Retina (tissue), 1 donor: ENCODE measurements around the gene RALGDS.
"Not testable (repeated sequence)": the region's sequence is repeated elsewhere in the genome, so short reads cannot be mapped to it uniquely, and the experiment has no call there.

Experiments
- DNase-seq: peaks from one replicate; pipeline ENCODE4 v3.0.0-alpha.2; 2016

Gene RALGDS

GRCh38 chr9:133104718-133105460 lies 16.2 kb downstream of the RALGDS start:
- no peak for DNase-seq

GRCh38 chr9:133103987-133104505 lies 17.0 kb downstream of the RALGDS start:
- DNase-seq: no peak

- peak; percentile 77 for DNase-seq
These were observed 17.7 kb downstream of the RALGDS start for GRCh38 chr9:133103183-133103986.

- DNase-seq: no peak
These were observed 18.6 kb downstream of the RALGDS start for GRCh38 chr9:133102190-133103021.

GRCh38 chr9:133101356-133102189 lies 19.5 kb downstream of the RALGDS start:
- no peak for DNase-seq

GRCh38 chr9:133100506-133101355 lies 20.3 kb downstream of the RALGDS start:
- no peak for DNase-seq

GRCh38 chr9:133099726-133100505 lies 21.1 kb downstream of the RALGDS start:
- no peak for DNase-seq

- no peak for DNase-seq
These were observed 22.2 kb downstream of the RALGDS start for GRCh38 chr9:133098871-133099270.

GRCh38 chr9:133098104-133098754 lies 22.8 kb downstream of the RALGDS start:
- no peak for DNase-seq

- no peak for DNase-seq
These were observed 26.1 kb downstream of the RALGDS start for GRCh38 chr9:133094842-133095393.

GRCh38 chr9:133094351-133094750 lies 26.7 kb downstream of the RALGDS start:
- DNase-seq: not testable (repeated sequence)

- no peak for DNase-seq
These were observed 30.2 kb downstream of the RALGDS start for GRCh38 chr9:133090752-133091385.

- no peak for DNase-seq
These were observed 30.9 kb downstream of the RALGDS start for GRCh38 chr9:133090187-133090586.

- DNase-seq: no peak
These were observed 31.8 kb downstream of the RALGDS start for GRCh38 chr9:133089271-133089671.

- DNase-seq: no peak
These were observed 32.3 kb downstream of the RALGDS start for GRCh38 chr9:133088756-133089155.

- DNase-seq: no peak
These were observed 32.8 kb downstream of the RALGDS start for GRCh38 chr9:133088146-133088750.

GRCh38 chr9:133087429-133088145 lies 33.5 kb downstream of the RALGDS start:
- no peak for DNase-seq

GRCh38 chr9:133086894-133087293 lies 34.1 kb downstream of the RALGDS start:
- DNase-seq: no peak
